Fibroblast of the aortic adventitia (primary cell): ENCODE data around the gene ANKRD13D. TPM values are rescaled to one million over a fixed set of nuclear protein-coding genes. Genes with fewer than 3 reads are reported as not detected.

Source experiments
- DNase-seq: peaks from one replicate; pipeline ENCODE4 v3.0.0-alpha.2; 2010; ENCODE audit warnings: low read depth
- H3K4me3 ChIP-seq: 2 replicates; pipeline ENCODE4 v1.5.1; 2011; ENCODE audit warnings: low read depth, mild to moderate bottlenecking, control low read depth, low read length, moderate library complexity
- CTCF ChIP-seq: IDR thresholded peaks from 2 replicates; pipeline ENCODE4 v1.5.1; 2011; ENCODE audit warnings: mild to moderate bottlenecking, low read length, control low read depth, inconsistent platforms; ENCODE audit not compliant: insufficient read depth
- total RNA-seq: library from RNA; depleted of rRNA; stranded (reverse); fragments of >200 nt; gene quantifications from 2 replicates; pipeline ENCODE4 v1.2.3, GENCODE V29; 2012; ENCODE audit warnings: low replicate concordance

ANKRD13D gene
- total RNA-seq, 1 donor: 25.3 TPM

- H3K4me3 ChIP-seq: no peak overlapping the region
- no peak for TF ChIP-seq CTCF
- DNase-seq: no peak
These were observed 22.0 kb downstream of the ANKRD13D start for GRCh38 chr11:67311051-67311555.

GRCh38 chr11:67311556-67312082, 22.5 kb downstream of the ANKRD13D start:
- no peak for DNase-seq
- no peak overlapping the region for H3K4me3 ChIP-seq
- TF ChIP-seq CTCF: no peak

- DNase-seq: no peak
- no peak for TF ChIP-seq CTCF
- no peak overlapping the region for H3K4me3 ChIP-seq
These were observed 23.3 kb downstream of the ANKRD13D start for GRCh38 chr11:67312187-67313021.

GRCh38 chr11:67313125-67313890, 24.2 kb downstream of the ANKRD13D start:
- no peak for TF ChIP-seq CTCF
- DNase-seq: no peak
- H3K4me3 ChIP-seq: no peak overlapping the region

GRCh38 chr11:67314218-67314617, 25.1 kb downstream of the ANKRD13D start:
- TF ChIP-seq CTCF: no peak
- no peak overlapping the region for H3K4me3 ChIP-seq
- no peak for DNase-seq

GRCh38 chr11:67315325-67315909, 26.3 kb downstream of the ANKRD13D start:
- H3K4me3 ChIP-seq: no peak overlapping the region
- DNase-seq: no peak
- TF ChIP-seq CTCF: no peak
